ENCODE results near the gene CHMP5.

The CHMP5 gene

GRCh38 chr9:33232815-33233214 is 32.0 kb upstream of the CHMP5 start:
- H3K14ac ChIP-seq (ENCODE audit: low read length in 2 of 2) = no peak overlapping the region
- no peaks in the 10 kb centered on the region for H3K9me3 ChIP-seq (ENCODE audit: control insufficient read depth, low read length)
- H3K4me2 ChIP-seq (ENCODE audit: low read length, poor library complexity, severe bottlenecking) = no peak overlapping the region
- H2BK15ac ChIP-seq (ENCODE audit: low read depth, poor library complexity, severe bottlenecking) = no peak overlapping the region
- H4K91ac ChIP-seq (ENCODE audit: low read length) = no peak overlapping the region
- peaks cover 6 to 31% of the 10 kb centered on the region in 2 experiments for H3K27me3 ChIP-seq (ENCODE audit: control insufficient read depth in 1 of 2, insufficient read depth in 1 of 2, low read length in 2 of 2)
- no peak overlapping the region for H3K4me3 ChIP-seq (ENCODE audit: insufficient read depth in 1 of 2, low read depth in 1 of 2, low read length in 2 of 2)
- no peak for DNase-seq
- H3K27ac ChIP-seq (ENCODE audit: low read length, poor library complexity, severe bottlenecking) = no peak overlapping the region
- H3K4me1 ChIP-seq (ENCODE audit: control insufficient read depth, insufficient read depth, low read depth, low read length) = peaks cover 26% of the 10 kb centered on the region
- no peaks in the 10 kb centered on the region for H3K79me1 ChIP-seq (replicated peaks; ENCODE audit: low read length, poor library complexity, severe bottlenecking)
- H3K9ac ChIP-seq (ENCODE audit: low read length) = no peak overlapping the region
- no peak overlapping the region for H2AK5ac ChIP-seq (ENCODE audit: low read length, severe bottlenecking)
- WGBS = 90% methylated on average over 6 of the region's 6 CpGs
- no peak overlapping the region for H3K23ac ChIP-seq (ENCODE audit: low read length in 2 of 2)
- H4K8ac ChIP-seq (ENCODE audit: low read length) = no peak overlapping the region
- H2BK120ac ChIP-seq (ENCODE audit: low read depth, low read length) = no peak overlapping the region
- H2BK12ac ChIP-seq (ENCODE audit: low read length in 2 of 2) = no peak overlapping the region
- no peak overlapping the region for H3K4ac ChIP-seq (ENCODE audit: low read depth in 1 of 2, low read length in 2 of 2)
- H2AFZ ChIP-seq (ENCODE audit: low read depth, low read length) = no peak overlapping the region
- no peaks in the 10 kb centered on the region for H3K36me3 ChIP-seq (ENCODE audit: control insufficient read depth in 1 of 2, insufficient read depth in 2 of 2, low read depth in 1 of 2, low read length in 2 of 2)
- H3K18ac ChIP-seq (ENCODE audit: low read depth in 1 of 2, low read length in 2 of 2) = no peak overlapping the region
- H2BK5ac ChIP-seq (ENCODE audit: low read depth, low read length, poor library complexity, severe bottlenecking) = no peak overlapping the region

DNA sequence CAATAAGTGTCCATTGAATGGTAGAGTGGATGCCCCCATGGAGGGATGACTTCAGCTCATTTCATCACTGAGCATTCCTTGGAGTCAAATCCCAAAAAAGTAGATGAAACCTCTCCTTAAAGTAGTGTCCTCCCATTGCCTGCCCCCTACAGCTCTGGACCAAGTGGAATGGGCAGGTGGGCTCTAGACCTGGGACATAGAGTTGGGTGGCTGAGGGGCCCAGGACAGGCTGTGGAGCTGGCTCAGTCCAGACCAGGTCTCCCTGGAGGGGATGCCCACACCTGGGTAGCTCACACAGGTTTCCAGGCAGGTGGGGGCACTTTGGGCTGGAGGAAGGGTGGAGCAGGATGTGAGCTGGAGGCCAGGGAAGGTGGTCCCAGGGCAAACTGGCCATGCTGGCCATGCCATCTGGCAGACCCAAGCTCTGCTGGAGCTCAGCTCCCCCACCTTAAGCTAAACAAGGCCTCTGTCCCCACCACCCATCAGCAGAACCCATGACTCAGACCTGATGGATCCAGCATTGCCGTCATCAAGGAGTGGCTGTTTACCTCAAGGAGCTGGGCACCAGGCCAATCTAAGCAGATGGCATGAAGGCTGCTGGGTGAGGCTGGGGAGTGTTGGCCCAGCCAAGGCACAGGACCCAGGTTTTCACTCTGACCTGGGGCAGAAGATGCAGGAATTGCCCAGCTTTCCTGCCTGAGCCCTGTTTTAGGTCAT is 31.1 kb upstream of the CHMP5 start:
- DNase-seq = peak; percentile 82
- Histone ChIP-seq H2BK15ac (ENCODE audit: low read depth, poor library complexity, severe bottlenecking) (no peak overlapping the region), H3K4ac (ENCODE audit: low read depth in 1 of 2, low read length in 2 of 2) (no peak overlapping the region), H3K14ac (ENCODE audit: low read length in 2 of 2) (peak overlapping the region in 1 of 2 experiments; percentile 26), H3K79me1 (replicated peaks; ENCODE audit: low read length, poor library complexity, severe bottlenecking) (no peaks in the 10 kb centered on the region), H3K4me3 (ENCODE audit: insufficient read depth in 1 of 2, low read depth in 1 of 2, low read length in 2 of 2) (no peak overlapping the region), H3K4me1 (ENCODE audit: control insufficient read depth, insufficient read depth, low read depth, low read length) (peaks cover 24% of the 10 kb centered on the region), H2AFZ (ENCODE audit: low read depth, low read length) (no peak overlapping the region), H3K9me3 (ENCODE audit: control insufficient read depth, low read length) (no peaks in the 10 kb centered on the region), H4K91ac (ENCODE audit: low read length) (peak overlapping the region; percentile 8), H3K27ac (ENCODE audit: low read length, poor library complexity, severe bottlenecking) (no peak overlapping the region), H4K8ac (ENCODE audit: low read length) (no peak overlapping the region), H3K23ac (ENCODE audit: low read length in 2 of 2) (no peak overlapping the region), H2BK12ac (ENCODE audit: low read length in 2 of 2) (no peak overlapping the region), H3K9ac (ENCODE audit: low read length) (no peak overlapping the region), H3K18ac (ENCODE audit: low read depth in 1 of 2, low read length in 2 of 2) (no peak overlapping the region), H3K4me2 (ENCODE audit: low read length, poor library complexity, severe bottlenecking) (no peak overlapping the region), H2BK5ac (ENCODE audit: low read depth, low read length, poor library complexity, severe bottlenecking) (no peak overlapping the region), H2AK5ac (ENCODE audit: low read length, severe bottlenecking) (peak overlapping the region; percentile 1), H2BK120ac (ENCODE audit: low read depth, low read length) (no peak overlapping the region), H3K27me3 (ENCODE audit: control insufficient read depth in 1 of 2, insufficient read depth in 1 of 2, low read length in 2 of 2) (peaks cover 4 to 21% of the 10 kb centered on the region in 2 experiments), H3K36me3 (ENCODE audit: control insufficient read depth in 1 of 2, insufficient read depth in 2 of 2, low read depth in 1 of 2, low read length in 2 of 2) (no peaks in the 10 kb centered on the region)
- 7% methylated on average over 1 of the region's 1 CpG for WGBS

DNA sequence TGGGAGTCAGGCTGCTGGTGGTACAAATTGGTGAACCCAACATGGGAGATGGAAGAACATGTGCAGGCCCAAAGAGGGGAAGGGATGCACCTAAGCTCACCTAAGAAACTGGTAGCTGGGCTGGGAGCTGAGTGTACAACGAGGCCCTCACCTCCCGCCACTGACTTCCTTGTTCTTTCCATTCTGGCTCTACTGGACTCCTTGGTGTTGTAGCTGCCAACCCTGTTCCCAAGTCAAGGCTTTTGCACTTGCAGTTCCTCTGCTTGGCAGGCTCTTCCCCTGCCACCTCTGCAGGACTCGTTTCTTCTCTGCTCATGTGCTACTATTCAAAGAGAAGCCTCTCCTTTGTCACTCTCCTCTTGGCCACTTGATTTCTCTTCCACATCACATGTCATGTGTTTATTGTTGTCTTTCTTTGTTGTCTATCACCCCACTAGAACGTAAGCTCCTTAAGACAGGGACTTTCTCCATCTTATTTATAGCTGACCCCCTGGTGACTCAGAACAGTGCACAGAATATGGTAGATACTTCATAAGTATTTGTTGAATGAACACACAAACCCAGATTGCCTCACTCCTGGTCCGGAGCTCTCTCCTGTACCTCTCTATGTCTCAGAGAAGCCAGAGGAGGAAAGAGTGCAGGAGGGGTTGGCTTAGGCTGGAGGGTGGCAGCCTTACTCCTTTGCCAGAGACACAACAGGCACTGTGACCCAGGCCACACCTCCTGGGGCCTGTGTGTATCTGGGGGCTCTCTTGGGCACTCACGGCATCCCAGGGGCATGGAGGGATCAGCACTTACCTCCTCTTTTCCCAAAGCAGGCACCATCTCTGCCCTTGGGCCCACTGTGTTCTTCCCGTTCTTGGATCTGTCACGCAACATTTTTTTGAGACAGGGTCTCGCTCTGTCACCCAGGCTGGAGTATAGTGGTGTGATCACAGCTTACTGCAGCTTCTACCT is 30.1 kb upstream of the CHMP5 start:
- peaks cover 4 to 11% of the 10 kb centered on the region in 2 experiments for H3K27me3 ChIP-seq (ENCODE audit: control insufficient read depth in 1 of 2, insufficient read depth in 1 of 2, low read length in 2 of 2)
- no peak overlapping the region for H4K8ac ChIP-seq (ENCODE audit: low read length)
- H2AFZ ChIP-seq (ENCODE audit: low read depth, low read length) = no peak overlapping the region
- H3K9me3 ChIP-seq (ENCODE audit: control insufficient read depth, low read length) = no peaks in the 10 kb centered on the region
- no peak overlapping the region for H3K4me2 ChIP-seq (ENCODE audit: low read length, poor library complexity, severe bottlenecking)
- H3K79me1 ChIP-seq (replicated peaks; ENCODE audit: low read length, poor library complexity, severe bottlenecking) = no peaks in the 10 kb centered on the region
- H3K27ac ChIP-seq (ENCODE audit: low read length, poor library complexity, severe bottlenecking) = no peak overlapping the region
- H4K91ac ChIP-seq (ENCODE audit: low read length) = no peak overlapping the region
- no peak overlapping the region for H2BK15ac ChIP-seq (ENCODE audit: low read depth, poor library complexity, severe bottlenecking)
- H2BK12ac ChIP-seq (ENCODE audit: low read length in 2 of 2) = no peak overlapping the region
- no peak overlapping the region for H3K23ac ChIP-seq (ENCODE audit: low read length in 2 of 2)
- no peak overlapping the region for H3K9ac ChIP-seq (ENCODE audit: low read length)
- no peaks in the 10 kb centered on the region for H3K36me3 ChIP-seq (ENCODE audit: control insufficient read depth in 1 of 2, insufficient read depth in 2 of 2, low read depth in 1 of 2, low read length in 2 of 2)
- no peak overlapping the region for H3K14ac ChIP-seq (ENCODE audit: low read length in 2 of 2)
- 84% methylated on average over 8 of the region's 9 CpGs for WGBS
- peak; percentile 78 for DNase-seq
- no peak overlapping the region for H3K18ac ChIP-seq (ENCODE audit: low read depth in 1 of 2, low read length in 2 of 2)
- no peak overlapping the region for H2BK5ac ChIP-seq (ENCODE audit: low read depth, low read length, poor library complexity, severe bottlenecking)
- H2BK120ac ChIP-seq (ENCODE audit: low read depth, low read length) = no peak overlapping the region
- no peak overlapping the region for H3K4ac ChIP-seq (ENCODE audit: low read depth in 1 of 2, low read length in 2 of 2)
- H3K4me3 ChIP-seq (ENCODE audit: insufficient read depth in 1 of 2, low read depth in 1 of 2, low read length in 2 of 2) = no peak overlapping the region
- peaks cover 24% of the 10 kb centered on the region for H3K4me1 ChIP-seq (ENCODE audit: control insufficient read depth, insufficient read depth, low read depth, low read length)
- no peak overlapping the region for H2AK5ac ChIP-seq (ENCODE audit: low read length, severe bottlenecking)

GRCh38 chr9:33236571-33236970 is 28.3 kb upstream of the CHMP5 start:
- H2AFZ ChIP-seq (ENCODE audit: low read depth, low read length) = no peak overlapping the region
- H3K4me1 ChIP-seq (ENCODE audit: control insufficient read depth, insufficient read depth, low read depth, low read length) = peaks cover 14% of the 10 kb centered on the region
- H2BK15ac ChIP-seq (ENCODE audit: low read depth, poor library complexity, severe bottlenecking) = no peak overlapping the region
- 89% methylated on average over 2 of the region's 3 CpGs for WGBS
- no peak overlapping the region for H3K18ac ChIP-seq (ENCODE audit: low read depth in 1 of 2, low read length in 2 of 2)
- peaks cover 4 to 19% of the 10 kb centered on the region in 2 experiments for H3K27me3 ChIP-seq (ENCODE audit: control insufficient read depth in 1 of 2, insufficient read depth in 1 of 2, low read length in 2 of 2)
- no peak for DNase-seq
- no peak overlapping the region for H2BK120ac ChIP-seq (ENCODE audit: low read depth, low read length)
- H3K14ac ChIP-seq (ENCODE audit: low read length in 2 of 2) = no peak overlapping the region
- H3K27ac ChIP-seq (ENCODE audit: low read length, poor library complexity, severe bottlenecking) = no peak overlapping the region
- no peaks in the 10 kb centered on the region for H3K79me1 ChIP-seq (replicated peaks; ENCODE audit: low read length, poor library complexity, severe bottlenecking)
- no peaks in the 10 kb centered on the region for H3K9me3 ChIP-seq (ENCODE audit: control insufficient read depth, low read length)
- no peak overlapping the region for H2BK5ac ChIP-seq (ENCODE audit: low read depth, low read length, poor library complexity, severe bottlenecking)
- no peak overlapping the region for H3K23ac ChIP-seq (ENCODE audit: low read length in 2 of 2)
- H3K4ac ChIP-seq (ENCODE audit: low read depth in 1 of 2, low read length in 2 of 2) = no peak overlapping the region
- no peak overlapping the region for H4K91ac ChIP-seq (ENCODE audit: low read length)
- no peak overlapping the region for H2BK12ac ChIP-seq (ENCODE audit: low read length in 2 of 2)
- no peak overlapping the region for H3K9ac ChIP-seq (ENCODE audit: low read length)
- H3K36me3 ChIP-seq (ENCODE audit: control insufficient read depth in 1 of 2, insufficient read depth in 2 of 2, low read depth in 1 of 2, low read length in 2 of 2) = no peaks in the 10 kb centered on the region
- no peak overlapping the region for H3K4me2 ChIP-seq (ENCODE audit: low read length, poor library complexity, severe bottlenecking)
- H2AK5ac ChIP-seq (ENCODE audit: low read length, severe bottlenecking) = no peak overlapping the region
- no peak overlapping the region for H3K4me3 ChIP-seq (ENCODE audit: insufficient read depth in 1 of 2, low read depth in 1 of 2, low read length in 2 of 2)
- H4K8ac ChIP-seq (ENCODE audit: low read length) = no peak overlapping the region

Measured in mesenchymal stem cell (in vitro differentiated cells and primary cell).